Stimulated activated CD4-positive, alpha-beta T cell treated with anti-CD3 and anti-CD28 coated beads, TNF-alpha, amount 100 ng/mL, for 4 hours (primary cell): ENCODE data around the gene SLC25A41.
A peak's percentile ranks its signal among the peaks of the same experiment; 100 is the strongest.

Experiments
- DNase-seq, 3 experiments: peaks; one replicate each; pipeline ENCODE4 v3.0.0-alpha.2; 2020; ENCODE audit warnings: low read depth in 3 of 3

Gene SLC25A41

DNA sequence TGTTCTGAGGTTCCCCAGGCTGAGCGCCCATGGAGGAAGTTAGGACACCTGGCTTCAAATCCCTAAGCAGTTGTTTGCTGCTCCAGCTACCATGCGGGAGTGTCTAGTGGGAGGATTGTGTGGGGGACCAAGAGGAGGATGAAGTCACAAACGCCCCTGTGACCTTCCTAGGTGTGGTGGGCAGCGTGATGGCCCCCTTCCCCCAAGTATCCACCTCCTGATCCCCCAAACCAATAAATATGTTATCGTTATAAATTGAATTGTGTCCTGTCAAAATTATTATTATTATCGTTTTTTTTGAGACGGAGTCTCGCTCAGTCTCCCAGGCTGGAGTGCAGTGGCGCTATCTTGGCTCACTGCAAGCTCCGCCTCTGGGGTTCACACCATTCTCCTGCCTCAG lies at the start of gene SLC25A41:
TSS of gene SLC25A41 (minus strand) at position 101 of the 400 bp plus-strand sequence. CDS start at position 31, 70 bp downstream.
- no peak for DNase-seq

DNA sequence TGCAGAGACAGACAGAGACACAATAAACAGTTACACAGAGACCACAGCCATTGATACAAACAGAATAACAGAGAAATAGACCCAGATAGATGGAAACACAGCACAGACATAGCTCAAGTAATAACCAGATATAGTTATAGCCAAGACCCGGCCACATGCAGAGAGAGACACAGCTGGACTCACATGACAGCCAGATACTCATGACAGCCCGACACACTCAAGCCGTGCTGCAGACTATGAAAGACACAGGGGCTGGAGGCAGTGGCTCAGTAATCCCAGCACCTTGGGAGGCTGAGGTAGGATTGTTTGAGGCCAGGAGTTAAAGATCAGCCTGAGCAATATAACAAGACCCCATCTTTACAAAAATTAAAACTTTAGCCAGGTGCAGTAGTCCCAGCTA lies 49.7 kb upstream of the SLC25A41 start:
- DNase-seq = no peak

DNA sequence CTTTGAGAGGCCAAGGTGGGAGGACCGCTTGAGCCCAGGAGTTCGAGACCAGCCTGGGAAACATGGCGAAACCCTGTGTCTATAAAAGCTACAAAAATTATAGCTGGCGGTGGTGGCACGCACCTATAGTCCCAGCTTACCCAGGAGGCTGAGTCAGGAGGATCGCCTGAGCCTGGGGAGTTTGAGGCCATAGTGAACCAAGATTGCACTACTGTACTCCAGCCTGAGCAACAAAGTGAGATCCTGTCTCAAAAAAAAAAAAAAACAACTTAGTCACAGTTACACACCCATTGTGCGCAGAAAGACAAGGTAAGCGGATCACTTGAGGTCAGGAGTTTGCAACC lies 48.8 kb upstream of the SLC25A41 start:
- DNase-seq = no peak

DNA sequence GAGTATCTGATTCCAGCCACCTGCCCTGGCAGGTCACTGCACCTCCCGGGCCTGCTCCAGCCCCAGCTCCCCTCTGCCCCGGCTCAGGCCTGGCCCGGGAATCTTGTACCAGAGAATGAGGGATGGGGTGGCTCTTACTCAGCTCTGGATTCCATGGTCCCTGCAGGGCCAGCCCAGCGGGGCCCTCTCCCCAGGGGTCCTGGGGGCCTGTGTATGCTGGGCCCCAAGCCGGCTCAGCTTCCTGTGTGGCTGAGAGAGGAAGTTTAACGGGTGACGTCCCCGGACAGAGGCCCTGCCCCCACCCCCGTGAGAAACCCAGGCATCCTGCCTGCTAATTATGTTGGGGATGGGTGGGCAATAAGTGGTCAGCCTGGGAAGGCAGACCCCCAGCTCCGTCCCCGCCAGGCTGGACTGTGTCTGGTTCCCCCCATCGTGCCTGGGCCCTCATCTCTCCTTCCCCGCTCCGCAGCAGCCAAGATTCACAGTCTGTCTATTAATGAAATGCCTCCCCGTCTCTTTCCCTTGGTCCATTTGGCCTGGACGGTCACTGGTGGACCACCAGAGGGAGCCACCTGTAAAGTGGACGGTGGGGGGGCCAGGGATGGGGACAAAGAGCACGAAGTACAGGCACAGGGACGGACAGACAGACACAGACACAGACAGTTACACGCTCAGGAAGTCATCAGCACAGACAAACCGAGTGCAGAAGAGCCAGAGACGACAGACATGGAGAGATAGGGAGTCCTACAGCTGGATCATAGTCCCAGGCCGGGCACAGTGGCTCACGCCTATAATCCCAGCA lies 48.2 kb upstream of the SLC25A41 start, which contains the start of gene DENND1C:
TSS of gene DENND1C (minus strand) at position 247 of the 802 bp plus-strand sequence. CDS start at position 155, 92 bp downstream.
- peak in 2 of 3 experiments; percentile 45 to 53 for DNase-seq

DNA sequence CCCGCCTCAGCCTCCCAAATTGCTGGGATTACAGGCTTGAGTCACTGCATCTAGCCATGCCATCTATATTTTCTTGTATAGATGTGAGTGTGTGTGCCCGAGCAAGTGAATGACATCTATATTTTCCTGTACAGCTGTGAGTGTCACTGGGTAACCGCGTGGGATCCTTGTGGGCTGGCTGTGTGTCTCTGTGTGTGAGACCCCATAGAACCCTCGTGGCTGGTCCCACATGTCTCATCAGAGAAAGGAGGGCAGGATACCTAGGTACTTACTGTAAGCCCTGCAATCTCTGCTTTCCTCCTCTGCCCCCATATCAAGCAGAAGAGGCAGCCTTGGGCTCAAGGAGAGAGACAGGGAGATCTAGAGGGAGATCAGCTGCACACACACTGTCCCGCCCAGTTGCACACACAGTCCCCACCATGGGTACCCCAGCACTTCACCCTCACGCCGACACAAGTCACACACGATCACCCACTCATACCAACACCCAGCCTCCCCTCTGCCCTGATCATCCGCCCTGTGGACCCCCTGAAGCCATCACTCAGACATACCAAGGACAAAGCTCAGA lies 47.4 kb upstream of the SLC25A41 start:
- no peak for DNase-seq

DNA sequence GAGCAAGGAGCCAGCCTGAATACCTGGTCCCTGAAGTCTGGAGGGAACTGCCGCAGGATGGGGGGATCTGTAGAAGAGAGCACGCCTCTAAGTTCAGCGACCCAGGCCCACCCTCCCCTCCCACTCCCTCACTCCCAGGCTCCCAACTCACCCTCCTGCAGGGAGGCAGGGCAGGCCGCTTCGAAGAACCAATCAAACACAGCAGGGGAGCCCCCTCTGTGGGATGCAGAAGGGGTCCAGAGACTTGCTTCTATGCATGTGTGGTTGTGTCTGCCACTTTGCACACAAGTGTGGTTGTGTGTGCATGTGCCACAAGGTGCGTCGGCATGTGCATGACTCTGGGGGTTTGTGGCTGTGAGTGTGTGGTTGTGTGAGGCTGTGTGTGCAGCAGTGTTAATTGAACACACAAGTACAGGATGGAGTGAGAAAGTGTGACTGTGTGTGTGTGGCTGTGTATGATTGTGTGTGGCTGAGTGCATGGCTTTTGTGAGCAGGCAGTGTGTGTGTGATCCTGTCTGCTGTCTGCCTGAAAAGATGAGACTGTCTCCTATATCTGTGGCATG lies 46.4 kb upstream of the SLC25A41 start:
- DNase-seq = no peak

DNA sequence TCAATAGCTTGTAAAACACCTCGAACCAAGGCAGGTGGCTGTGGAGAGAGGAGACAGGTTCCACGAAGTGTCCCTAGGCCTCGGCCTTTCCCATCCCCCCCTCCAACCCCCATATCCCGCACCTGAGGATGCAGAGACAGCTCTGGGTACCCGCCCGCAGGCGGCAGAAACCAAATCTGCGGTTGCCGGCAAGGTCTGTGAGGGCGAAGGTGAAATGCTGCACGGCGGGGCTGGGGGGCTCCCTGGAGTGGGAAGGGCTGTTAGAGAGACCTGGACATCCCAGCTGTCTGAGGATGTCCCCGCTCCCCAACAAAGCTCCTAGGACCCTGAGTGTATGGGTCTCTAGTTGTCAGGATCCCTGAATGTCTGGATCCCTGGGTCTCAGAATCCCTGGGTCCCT lies 45.3 kb upstream of the SLC25A41 start:
- no peak for DNase-seq

DNA sequence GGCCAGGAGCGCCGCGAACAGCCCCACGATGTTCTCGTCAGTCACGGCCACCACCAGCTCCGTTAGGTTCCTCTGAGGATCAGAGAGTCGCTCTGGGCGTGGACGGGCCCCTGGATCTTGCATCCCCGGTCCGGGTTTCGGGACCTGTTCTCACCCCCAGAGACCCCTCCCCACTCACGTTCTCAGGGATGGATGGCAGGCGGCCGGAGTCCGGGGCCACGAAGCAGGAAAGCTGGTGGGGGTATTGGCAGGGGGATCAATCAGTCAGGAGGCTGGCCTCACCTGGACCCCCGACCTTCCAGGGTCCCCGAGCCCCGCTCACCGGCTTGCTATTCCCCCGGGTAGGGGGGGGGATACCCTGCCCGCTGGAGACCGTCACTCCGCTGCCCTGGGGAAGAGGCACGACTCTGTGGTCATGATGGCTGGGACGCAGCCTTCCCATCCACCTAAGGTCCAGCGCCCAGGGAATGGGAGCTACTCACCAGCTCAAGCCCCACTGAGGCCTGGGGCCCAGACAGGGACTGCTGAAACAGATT lies 43.4 kb upstream of the SLC25A41 start:
- no peak for DNase-seq

DNA sequence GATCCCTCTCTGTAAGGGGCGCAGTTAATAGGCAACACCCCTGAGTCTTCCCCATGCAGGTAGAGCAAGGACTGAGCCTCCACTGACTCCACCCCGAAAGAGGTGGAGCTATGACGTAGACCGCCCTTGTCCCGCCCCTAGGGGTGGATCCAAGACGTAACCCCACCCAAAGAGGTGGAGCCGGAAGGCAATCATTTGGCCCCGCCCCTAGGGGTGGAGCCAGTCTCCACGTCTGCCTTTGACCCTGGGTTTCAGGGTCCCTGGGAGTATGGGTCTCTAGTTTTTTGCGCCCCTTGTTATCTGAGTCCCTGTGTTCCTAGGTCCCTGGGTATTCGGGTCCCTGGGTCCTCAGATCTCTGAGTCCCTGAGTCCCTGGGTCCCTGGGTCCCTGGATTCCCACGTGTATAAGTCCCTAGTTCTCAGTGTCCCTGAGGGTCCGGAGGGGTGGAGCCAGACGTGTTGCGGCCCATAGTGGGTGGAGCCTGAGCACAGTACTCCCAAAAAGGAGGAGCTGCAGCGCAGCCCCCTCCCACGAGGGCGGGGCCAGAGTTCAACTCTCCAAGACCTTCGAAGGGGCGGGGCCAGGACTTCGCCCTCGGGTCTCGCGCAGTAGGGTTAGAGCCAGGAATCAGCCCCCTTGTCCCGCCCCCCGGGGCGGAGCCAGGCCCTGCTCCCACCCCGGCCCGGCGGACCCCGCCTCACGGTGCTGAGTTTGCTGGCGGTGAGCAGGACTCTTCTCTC lies 42.8 kb upstream of the SLC25A41 start:
- peak in 2 of 3 experiments; percentile 25 to 35 for DNase-seq

DNA sequence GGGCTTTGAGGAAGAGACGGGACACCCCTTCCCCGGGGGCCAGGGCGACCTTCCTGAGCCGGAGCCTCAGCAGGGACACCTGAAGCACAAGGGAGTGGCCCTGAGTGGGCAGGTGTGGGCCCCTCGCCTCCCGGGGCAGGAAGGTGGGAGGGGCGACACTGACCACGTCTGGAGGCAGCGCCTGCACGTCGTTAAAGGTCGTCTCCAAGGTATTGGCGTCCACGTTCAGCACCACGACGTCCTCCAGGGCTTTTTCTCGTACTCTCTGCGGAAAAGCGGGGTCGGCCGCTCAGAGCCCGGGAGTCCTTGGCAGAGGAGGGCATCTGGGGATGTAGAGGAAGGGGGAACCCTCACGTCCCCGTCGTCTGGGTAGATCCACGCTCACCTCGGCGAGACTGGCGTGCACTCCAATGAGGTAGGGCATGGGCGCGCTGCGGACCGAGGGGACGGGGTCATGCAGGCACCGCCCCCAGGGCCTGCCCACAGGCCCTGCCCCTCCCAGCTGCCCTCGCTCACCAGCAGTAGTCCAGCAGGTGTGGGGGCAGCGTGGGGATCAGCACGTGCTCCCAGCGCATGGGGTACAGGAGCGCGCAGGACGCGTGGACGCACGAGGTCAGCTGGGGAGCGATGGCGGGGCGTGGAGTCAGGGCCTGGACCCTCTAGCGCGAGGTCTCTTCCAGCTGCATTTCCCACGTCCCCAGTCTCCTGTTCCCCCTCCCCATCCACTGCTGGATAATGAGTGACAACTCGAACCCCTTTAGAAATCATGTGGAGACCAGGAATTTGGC lies 42.0 kb upstream of the SLC25A41 start:
- DNase-seq = no peak

DNA sequence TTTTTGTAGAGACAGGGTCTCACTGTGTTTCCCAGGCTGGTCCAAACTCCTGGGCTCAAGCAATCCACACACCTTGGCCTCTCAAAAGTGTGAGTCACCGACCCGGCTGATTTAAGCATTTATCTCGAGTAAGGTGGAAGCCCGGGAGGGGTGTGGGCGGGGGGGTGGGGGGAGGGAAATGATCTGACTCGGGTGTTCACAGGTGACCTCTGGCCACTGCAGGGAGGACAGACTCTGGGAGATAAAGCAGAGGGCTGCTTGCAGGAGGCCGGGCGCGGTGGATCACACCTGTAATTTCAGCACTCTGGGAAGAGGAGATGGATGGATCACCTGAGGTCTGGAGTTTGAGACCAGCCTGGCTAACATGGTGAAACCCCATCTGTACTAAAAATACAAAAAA lies 40.1 kb upstream of the SLC25A41 start:
- no peak for DNase-seq

DNA sequence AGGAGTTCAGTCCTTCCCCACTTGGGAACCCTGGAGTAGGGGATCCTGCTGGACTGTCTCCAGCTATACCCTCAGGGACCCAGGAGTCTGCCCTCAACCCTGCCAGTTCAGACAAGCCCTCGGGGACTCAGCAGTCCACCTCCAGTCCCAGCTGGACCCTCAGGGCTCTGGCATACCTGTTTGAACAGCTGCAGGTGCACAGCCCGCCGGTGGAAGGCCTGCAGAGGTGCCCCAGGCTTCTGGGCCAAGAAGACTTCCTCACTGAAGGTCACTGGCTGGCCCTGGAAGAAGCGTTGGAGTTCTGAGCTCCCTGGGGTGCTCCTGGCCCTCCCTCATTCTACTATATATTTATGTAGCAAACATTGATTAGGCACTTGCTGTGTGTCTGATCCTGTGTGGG lies 39.1 kb upstream of the SLC25A41 start:
- no peak for DNase-seq

DNA sequence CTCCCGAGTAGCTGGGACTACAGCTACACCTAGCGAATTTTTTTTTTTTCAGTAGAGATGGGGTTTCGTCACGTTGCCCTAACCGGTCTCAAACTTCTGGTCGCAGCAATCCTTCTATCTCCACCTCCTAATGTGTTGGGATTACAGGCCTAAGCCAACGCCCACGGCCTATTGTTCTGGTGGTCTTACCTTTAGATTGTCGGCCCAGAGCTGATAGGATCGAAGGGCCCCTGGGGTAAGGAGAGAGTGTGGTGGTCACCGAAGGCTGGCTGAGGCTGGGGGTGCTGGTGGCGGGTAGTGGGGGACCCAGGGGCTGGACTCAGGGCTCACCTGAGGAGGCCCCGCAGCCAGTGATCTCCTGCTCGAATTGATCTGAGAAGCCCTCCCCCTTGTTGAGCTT lies 37.5 kb upstream of the SLC25A41 start:
- DNase-seq = no peak

DNA sequence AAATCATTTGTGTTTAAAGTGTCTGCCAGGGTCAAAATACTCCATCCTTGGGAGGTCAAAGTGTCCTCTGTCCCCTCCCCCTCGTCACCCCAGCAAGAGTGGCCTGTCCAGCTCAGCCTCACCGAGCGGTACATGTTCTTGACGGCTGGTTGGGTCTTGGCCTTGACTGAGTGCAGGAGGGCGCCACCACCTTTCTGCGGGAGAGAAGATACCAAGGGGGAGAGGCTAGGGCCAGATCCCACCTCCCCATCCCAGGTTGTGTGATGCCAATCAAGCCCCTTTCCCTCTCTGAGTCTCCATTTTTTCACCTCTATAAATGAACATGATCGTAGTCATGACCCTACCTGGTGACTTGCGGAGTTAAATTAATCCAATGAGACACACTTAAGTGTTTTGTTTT lies 36.6 kb upstream of the SLC25A41 start:
- no peak for DNase-seq

DNA sequence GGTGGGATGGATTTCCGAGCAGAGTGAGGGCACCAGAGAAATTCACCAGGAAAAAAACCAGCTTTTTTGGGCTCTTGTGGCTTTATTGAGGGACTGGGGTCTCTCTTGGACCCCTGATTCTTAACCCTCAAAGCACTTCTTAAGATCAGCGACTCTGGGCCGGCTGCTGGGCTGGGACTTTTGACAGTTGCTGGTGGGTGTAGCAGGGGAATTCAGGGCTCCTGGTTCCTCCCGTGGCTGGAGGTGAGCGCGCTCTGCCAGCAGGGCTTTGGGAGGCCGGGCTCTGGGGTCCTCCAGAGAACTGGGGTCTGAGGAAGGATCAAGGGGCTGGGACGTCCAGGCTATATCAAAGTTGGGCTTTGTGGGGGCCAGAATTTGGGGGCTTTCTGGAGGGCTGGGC lies 33.8 kb upstream of the SLC25A41 start:
- DNase-seq = no peak

DNA sequence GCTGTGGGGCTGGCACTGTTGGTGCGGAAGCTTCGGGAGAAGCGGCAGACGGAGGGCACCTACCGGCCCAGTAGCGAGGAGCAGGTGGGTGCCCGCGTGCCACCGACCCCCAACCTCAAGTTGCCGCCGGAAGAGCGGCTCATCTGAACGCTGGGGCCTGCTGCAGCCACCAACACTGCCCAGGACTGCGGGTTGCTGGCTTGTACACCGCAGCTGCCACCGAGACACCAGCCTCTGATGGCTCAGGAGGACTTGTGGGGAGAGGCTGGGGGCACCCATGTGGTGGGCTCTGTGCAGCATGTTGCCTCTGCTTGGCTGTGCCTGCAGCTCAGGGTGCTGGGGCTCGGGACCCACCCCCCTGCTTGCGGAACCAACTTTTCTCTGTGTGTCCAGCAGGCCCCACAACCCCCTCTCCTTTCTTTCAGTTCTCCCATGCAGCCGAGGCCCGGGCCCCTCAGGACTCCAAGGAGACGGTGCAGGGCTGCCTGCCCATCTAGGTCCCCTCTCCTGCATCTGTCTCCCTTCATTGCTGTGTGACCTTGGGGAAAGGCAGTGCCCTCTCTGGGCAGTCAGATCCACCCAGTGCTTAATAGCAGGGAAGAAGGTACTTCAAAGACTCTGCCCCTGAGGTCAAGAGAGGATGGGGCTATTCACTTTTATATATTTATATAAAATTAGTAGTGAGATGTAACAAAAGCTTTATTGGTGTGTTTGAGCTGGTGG lies 33.1 kb upstream of the SLC25A41 start:
- DNase-seq = no peak

DNA sequence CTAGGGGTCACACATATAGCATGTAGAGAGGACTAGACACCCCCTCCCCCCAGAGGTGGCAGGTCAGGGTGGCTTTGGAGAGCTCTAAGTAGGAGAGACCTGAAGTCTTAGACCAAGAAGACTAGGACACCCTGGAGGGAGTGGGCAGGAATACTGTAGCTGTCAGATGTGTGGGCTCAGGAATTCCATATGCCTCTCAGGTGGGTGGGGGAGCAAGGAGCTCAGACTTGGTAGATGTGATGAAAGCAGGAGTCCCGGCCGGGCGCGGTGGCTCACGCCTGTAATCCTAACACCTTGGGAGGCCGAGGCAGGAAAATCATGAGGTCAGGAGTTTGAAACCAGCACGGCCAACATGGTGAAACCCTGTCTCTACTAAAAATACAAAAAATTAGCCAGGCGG lies 32.1 kb upstream of the SLC25A41 start:
- no peak for DNase-seq

DNA sequence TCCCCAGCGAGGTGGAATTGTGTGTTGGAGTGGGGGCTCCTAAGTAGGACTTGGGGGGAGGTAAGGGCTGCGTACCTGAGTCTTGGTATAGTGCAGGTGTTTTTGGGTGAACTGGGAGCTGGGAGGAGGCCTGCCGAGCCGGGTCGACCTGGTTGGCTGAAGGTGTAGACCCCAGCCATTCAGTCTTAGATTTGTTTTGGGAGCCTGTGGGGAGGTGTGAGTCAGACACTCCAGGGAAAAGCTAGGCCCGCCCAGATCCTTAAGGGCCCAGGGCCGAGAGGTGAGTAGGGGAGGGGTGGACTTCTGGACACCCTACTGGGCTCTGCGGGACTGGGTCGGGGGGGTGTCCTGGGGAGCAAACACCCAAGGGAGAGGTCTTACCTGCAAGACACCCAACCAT lies 31.4 kb upstream of the SLC25A41 start:
- no peak for DNase-seq

DNA sequence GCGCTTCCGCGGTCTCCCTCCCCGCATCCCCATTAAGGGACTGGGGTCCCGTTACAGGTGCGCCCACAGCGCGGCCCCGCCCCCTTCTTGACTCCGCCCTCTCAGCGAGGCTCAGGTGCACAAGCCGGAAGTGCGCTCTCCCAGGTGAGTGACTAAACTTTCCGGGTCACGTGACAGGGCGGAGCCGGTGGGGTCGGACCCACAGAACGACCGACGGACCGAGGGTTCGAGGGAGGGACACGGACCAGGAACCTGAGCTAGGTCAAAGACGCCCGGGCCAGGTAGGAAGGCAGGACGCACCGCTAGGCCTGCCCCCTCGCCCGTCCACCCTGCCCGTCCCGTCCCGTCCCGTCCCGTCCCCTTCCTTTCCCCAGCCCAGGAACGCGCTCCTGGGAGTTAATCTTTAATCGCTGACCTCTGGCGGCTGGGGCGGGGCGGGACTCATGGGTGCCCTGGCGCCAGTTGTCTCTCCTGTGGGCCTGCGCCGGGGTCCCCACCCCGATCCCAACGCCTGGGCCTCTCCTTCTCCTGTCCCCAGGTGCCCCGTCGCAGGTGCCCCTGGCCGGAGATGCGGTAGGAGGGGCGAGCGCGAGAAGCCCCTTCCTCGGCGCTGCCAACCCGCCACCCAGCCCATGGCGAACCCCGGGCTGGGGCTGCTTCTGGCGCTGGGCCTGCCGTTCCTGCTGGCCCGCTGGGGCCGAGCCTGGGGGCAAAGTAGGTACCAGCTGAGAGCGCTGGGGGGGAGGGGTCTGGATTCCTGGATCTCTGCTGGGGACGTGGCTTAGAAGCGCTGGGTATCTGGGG lies 30.7 kb upstream of the SLC25A41 start, which contains the start of gene CRB3:
TSS of gene CRB3 (plus strand) at position 202 of the 804 bp plus-strand sequence. CDS start at position 633, 431 bp downstream.
- peak in 2 of 3 experiments; percentile 28 to 44 for DNase-seq
